SU-DHL-6 (cell line): ENCODE measurements around the gene PCOLCE2.

Experiments
- CTCF ChIP-seq: fragments of 200-600 bp; sonication (generic); IDR thresholded peaks from one replicate; pipeline ENCODE4 v1.5.1; 2017; ENCODE audit warnings: antibody characterized with exemption, mild to moderate bottlenecking, low read length, moderate library complexity; ENCODE audit not compliant: insufficient read depth, poor library complexity, severe bottlenecking
- EZH2phosphoT487 ChIP-seq: fragments of 200-600 bp; sonication (generic), shearing (Covaris generic); conservative IDR thresholded peaks from 2 replicates; pipeline ENCODE4 v1.6.1; 2018; ENCODE audit warnings: mild to moderate bottlenecking, antibody characterized with exemption, low read length, moderate library complexity, mixed read lengths

GRCh38 chr3:142866841-142867631 is 21.8 kb downstream of the PCOLCE2 start:
- TF ChIP-seq CTCF (no peak), EZH2phosphoT487 (no peak)
